Suprapubic skin (tissue), 4 donors: Measurements from ENCODE around the gene COPA.

Source experiments
- EP300 ChIP-seq: sonication (generic); formaldehyde crosslinking; IDR thresholded peaks from one replicate; pipeline ENCODE4 v1.6.1; 2017; ENCODE audit warnings: antibody characterized with exemption
- POLR2AphosphoS5 ChIP-seq, 3 donors: sonication (generic); formaldehyde crosslinking; IDR thresholded peaks; one replicate each; pipeline ENCODE4 v1.6.1; 2017; ENCODE audit warnings: antibody characterized with exemption in 3 of 3
- TF ChIP-seq, protein P1 (sequence below), 2 donors: fragments of 200-600 bp in 1 of 2; fragments of 450-650 bp in 1 of 2; sonication (generic) in 1 of 2; IDR thresholded peaks; one replicate each; pipeline ENCODE4 v1.5.1; 2016 to 2019; ENCODE audit warnings: antibody characterized with exemption in 2 of 2, mild to moderate bottlenecking in 1 of 2, moderate library complexity in 1 of 2

DNA sequence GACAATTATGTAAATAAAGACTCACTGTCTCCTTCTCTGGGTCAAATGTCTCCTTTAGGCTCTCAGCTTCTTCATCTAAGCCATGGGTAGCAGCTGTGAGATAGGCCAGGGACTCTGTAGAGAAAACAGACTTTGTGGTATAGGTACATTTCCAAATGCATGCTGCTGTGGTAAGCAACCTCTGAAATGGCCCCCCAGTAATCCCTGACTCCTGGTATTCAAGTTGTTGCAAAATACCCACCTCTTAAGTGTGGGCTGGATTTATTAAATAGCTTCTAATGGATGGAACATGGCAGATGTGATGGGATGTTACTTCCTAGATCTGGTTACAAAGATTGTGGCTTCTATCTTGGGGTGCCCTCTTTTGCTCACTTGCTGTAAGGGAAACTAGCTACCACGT is 47.0 kb downstream of the COPA start:
- TF ChIP-seq, protein P1, sequence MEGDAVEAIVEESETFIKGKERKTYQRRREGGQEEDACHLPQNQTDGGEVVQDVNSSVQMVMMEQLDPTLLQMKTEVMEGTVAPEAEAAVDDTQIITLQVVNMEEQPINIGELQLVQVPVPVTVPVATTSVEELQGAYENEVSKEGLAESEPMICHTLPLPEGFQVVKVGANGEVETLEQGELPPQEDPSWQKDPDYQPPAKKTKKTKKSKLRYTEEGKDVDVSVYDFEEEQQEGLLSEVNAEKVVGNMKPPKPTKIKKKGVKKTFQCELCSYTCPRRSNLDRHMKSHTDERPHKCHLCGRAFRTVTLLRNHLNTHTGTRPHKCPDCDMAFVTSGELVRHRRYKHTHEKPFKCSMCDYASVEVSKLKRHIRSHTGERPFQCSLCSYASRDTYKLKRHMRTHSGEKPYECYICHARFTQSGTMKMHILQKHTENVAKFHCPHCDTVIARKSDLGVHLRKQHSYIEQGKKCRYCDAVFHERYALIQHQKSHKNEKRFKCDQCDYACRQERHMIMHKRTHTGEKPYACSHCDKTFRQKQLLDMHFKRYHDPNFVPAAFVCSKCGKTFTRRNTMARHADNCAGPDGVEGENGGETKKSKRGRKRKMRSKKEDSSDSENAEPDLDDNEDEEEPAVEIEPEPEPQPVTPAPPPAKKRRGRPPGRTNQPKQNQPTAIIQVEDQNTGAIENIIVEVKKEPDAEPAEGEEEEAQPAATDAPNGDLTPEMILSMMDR (IDR thresholded peaks at IDR 0.05): no peak
- TF ChIP-seq EP300: no peak
- TF ChIP-seq POLR2AphosphoS5 (IDR thresholded peaks at IDR 0.05): no peak
